HepG2 (cell line): ENCODE measurements around the gene CERT1. TPM values are rescaled to one million over a fixed set of nuclear protein-coding genes. Genes with fewer than 3 reads are reported as not detected.
A peak's percentile ranks its signal among the peaks of the same experiment; 100 is the strongest.

Experiments
- CAMTA2 ChIP-seq: sonication (generic); formaldehyde crosslinking; IDR thresholded peaks from 2 replicates; pipeline ENCODE4 v1.4.0; 2020; ENCODE audit warnings: mild to moderate bottlenecking, missing genetic modification reagents, borderline replicate concordance
- GTF3A ChIP-seq: sonication (generic); formaldehyde crosslinking; conservative IDR thresholded peaks from 2 replicates; pipeline ENCODE4 v1.4.0; 2020; ENCODE audit warnings: mild to moderate bottlenecking, missing genetic modification reagents
- HMG20B ChIP-seq: conservative IDR thresholded peaks from 2 replicates; pipeline ENCODE4 v1.6.1; 2016; ENCODE audit warnings: missing genetic modification reagents, missing compliant biosample characterization
- NR2F1 ChIP-seq, 2 experiments: fragments of 450-650 bp in 1 of 2; formaldehyde crosslinking in 1 of 2; IDR thresholded peaks; 2 replicates each; pipeline versions ENCODE4 v1.5.0 to v1.6.1; 2016 to 2020; ENCODE audit warnings: mild to moderate bottlenecking in 1 of 2, missing compliant biosample characterization in 1 of 2, missing genetic modification reagents in 1 of 2, moderate library complexity in 1 of 2
- SMAD9 ChIP-seq: sonication (generic); formaldehyde crosslinking; IDR thresholded peaks from 2 replicates; pipeline ENCODE4 v1.5.1; 2020; ENCODE audit warnings: mild to moderate bottlenecking, missing genetic modification reagents
- SRSF9 ChIP-seq: fragments of 200-400 bp; formaldehyde crosslinking; IDR thresholded peaks from 2 replicates; pipeline ENCODE4 v1.6.1; 2018; ENCODE audit warnings: borderline replicate concordance, mild to moderate bottlenecking, low read depth, low read length; ENCODE audit not compliant: insufficient read depth, poor library complexity, severe bottlenecking
- ZFY ChIP-seq: sonication (generic); formaldehyde crosslinking; IDR thresholded peaks from 2 replicates; pipeline ENCODE4 v1.4.0; 2020; ENCODE audit warnings: missing genetic modification reagents
- ZNF331 ChIP-seq: sonication (generic); formaldehyde crosslinking; IDR thresholded peaks from 2 replicates; pipeline ENCODE4 v1.4.0; 2020; ENCODE audit warnings: missing genetic modification reagents
- ZNF343 ChIP-seq: sonication (generic); formaldehyde crosslinking; IDR thresholded peaks from 2 replicates; pipeline ENCODE4 v1.4.0; 2020; ENCODE audit warnings: mild to moderate bottlenecking, missing genetic modification reagents
- ZNF382 ChIP-seq: sonication (generic); formaldehyde crosslinking; IDR thresholded peaks from 2 replicates; pipeline ENCODE4 v1.5.0; 2020; ENCODE audit warnings: missing genetic modification reagents, mild to moderate bottlenecking, borderline replicate concordance
- ZNF615 ChIP-seq: sonication (generic); formaldehyde crosslinking; IDR thresholded peaks from 2 replicates; pipeline ENCODE4 v1.5.0; 2020; ENCODE audit warnings: mild to moderate bottlenecking, missing genetic modification reagents, borderline replicate concordance
- ZNF678 ChIP-seq: sonication (generic); formaldehyde crosslinking; IDR thresholded peaks from 2 replicates; pipeline ENCODE4 v1.4.0; 2020; ENCODE audit warnings: mild to moderate bottlenecking, missing genetic modification reagents
- polyA plus RNA-seq, 8 experiments: library from polyadenylated mRNA; depleted of rRNA in 3 of 8; stranded (reverse) in 7 of 8; unstranded in 1 of 8; fragments of >200 nt; fragmentation: Illumina TruSeq in 4 of 8; extraction: Trizol in 4 of 8; gene quantifications; 2 replicates each; pipeline versions ENCODE4 v1.2.1 to v1.2.3, GENCODE V29; 2011 to 2016; ENCODE audit warnings: low read depth in 4 of 8, missing spikeins in 1 of 8, mixed read lengths in 1 of 8; ENCODE audit not compliant: insufficient read depth in 1 of 8
- total RNA-seq, 5 experiments: library from RNA; depleted of rRNA; stranded (reverse); fragments of >200 nt; fragmentation: Illumina TruSeq; extraction: Trizol; gene quantifications; 2 replicates each; pipeline ENCODE4 v1.2.3, GENCODE V29; 2016; ENCODE audit warnings: low read depth in 1 of 5
- TF ChIP-seq, protein P1 (sequence below): sonication (generic); formaldehyde crosslinking; conservative IDR thresholded peaks from 2 replicates; pipeline ENCODE4 v1.8.1; 2023; ENCODE audit warnings: missing genetic modification reagents
- TF ChIP-seq, protein P2 (sequence below): sonication (generic); formaldehyde crosslinking; IDR thresholded peaks from 2 replicates; pipeline ENCODE4 v1.4.0; 2020; ENCODE audit warnings: missing genetic modification reagents, mild to moderate bottlenecking, borderline replicate concordance
- TF ChIP-seq, protein P3 (sequence below): sonication (generic); formaldehyde crosslinking; IDR thresholded peaks from 2 replicates; pipeline ENCODE4 v1.4.0; 2020; ENCODE audit warnings: missing genetic modification reagents

The CERT1 gene
- total and polyA plus RNA-seq, 2 of the 13 experiments (the other 11 are each of a cell fraction or from before 2014, with no cell fraction given) = 8.2 to 12.7 TPM

DNA sequence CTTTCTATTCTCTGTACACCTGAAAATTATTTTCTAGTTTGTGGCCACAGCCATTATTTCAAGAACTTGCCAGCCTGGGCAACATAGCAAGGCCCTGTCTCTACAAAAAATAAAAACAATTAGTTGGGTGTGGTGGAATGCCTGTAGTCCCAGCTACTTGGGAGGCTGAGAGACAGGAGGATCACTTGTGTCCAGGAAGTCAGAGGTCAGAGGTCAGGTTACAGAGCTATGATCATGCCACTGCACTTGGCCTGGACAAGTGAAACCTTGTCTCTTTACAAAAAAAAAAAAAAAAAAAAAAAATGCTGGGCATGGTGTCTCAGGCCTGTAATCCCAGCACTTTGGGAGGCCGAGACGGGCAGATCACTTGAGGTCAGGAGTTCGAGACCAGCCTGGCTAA lies 116.2 kb downstream of the CERT1 start (continued):
- TF ChIP-seq ZNF331 (no peak), ZFY (CRISPR knock-in tag) (no peak), NR2F1 (CRISPR knock-in tag; IDR thresholded peaks at IDR 0.05) (0 out of 4 replicates have a peak, but pooled peaks of 1 of the 2 experiments have one; percentile 10), ZNF615 (CRISPR knock-in tag) (no peak), CAMTA2 (CRISPR knock-in tag) (no peak), ZNF678 (CRISPR knock-in tag) (no peak), HMG20B (CRISPR knock-in tag) (no peak), ZNF382 (CRISPR knock-in tag) (no peak), GTF3A (no peak), SRSF9 (no peak), ZNF343 (CRISPR knock-in tag) (no peak), SMAD9 (CRISPR knock-in tag) (no peak)
- TF ChIP-seq, protein P1, sequence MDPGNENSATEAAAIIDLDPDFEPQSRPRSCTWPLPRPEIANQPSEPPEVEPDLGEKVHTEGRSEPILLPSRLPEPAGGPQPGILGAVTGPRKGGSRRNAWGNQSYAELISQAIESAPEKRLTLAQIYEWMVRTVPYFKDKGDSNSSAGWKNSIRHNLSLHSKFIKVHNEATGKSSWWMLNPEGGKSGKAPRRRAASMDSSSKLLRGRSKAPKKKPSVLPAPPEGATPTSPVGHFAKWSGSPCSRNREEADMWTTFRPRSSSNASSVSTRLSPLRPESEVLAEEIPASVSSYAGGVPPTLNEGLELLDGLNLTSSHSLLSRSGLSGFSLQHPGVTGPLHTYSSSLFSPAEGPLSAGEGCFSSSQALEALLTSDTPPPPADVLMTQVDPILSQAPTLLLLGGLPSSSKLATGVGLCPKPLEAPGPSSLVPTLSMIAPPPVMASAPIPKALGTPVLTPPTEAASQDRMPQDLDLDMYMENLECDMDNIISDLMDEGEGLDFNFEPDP (CRISPR knock-in tag) = no peak
- TF ChIP-seq, protein P2, sequence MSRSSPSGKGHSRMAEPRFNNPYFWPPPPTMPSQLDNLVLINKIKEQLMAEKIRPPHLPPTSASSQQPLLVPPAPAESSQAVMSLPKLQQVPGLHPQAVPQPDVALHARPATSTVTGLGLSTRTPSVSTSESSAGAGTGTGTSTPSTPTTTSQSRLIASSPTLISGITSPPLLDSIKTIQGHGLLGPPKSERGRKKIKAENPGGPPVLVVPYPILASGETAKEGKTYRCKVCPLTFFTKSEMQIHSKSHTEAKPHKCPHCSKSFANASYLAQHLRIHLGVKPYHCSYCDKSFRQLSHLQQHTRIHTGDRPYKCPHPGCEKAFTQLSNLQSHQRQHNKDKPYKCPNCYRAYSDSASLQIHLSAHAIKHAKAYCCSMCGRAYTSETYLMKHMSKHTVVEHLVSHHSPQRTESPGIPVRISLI = peak; percentile 82; the same call in 1 of the 2 replicates
- TF ChIP-seq, protein P3, sequence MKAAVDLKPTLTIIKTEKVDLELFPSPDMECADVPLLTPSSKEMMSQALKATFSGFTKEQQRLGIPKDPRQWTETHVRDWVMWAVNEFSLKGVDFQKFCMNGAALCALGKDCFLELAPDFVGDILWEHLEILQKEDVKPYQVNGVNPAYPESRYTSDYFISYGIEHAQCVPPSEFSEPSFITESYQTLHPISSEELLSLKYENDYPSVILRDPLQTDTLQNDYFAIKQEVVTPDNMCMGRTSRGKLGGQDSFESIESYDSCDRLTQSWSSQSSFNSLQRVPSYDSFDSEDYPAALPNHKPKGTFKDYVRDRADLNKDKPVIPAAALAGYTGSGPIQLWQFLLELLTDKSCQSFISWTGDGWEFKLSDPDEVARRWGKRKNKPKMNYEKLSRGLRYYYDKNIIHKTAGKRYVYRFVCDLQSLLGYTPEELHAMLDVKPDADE (CRISPR knock-in tag) = no peak
